ENCODE data around the gene PCDH9. TPM values are rescaled to one million over a fixed set of nuclear protein-coding genes. Genes with fewer than 3 reads are reported as not detected.

The PCDH9 gene
- polyA plus RNA-seq, 3 donors = 0.03 TPM; not detected in 1

DNA sequence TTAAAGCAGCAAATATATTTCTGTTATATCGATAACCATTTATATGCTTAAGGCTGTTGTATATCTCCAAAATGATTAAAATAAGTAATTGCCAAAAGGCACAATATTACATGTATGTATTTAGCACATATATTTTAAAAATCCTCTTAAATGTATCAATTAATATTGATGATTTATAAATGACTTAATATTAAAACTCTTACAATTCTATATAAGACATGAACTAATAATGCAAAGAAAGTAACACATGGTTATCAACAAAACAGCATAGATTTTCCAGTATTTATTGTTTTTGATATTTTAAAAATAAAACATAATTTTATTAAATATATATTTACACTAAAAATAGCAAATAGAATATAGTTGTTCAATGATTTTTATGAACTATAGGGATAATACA is 32.4 kb downstream of the PCDH9 start:
- no peak overlapping the region for H3K4me3 Mint-ChIP-seq
- H3K27me3 Mint-ChIP-seq (ENCODE audit: low read depth in 3 of 3) = no peaks in the 10 kb centered on the region

GRCh38 chr13:67193979-67194378 is 36.2 kb downstream of the PCDH9 start:
- H3K79me2 ChIP-seq (ENCODE audit: insufficient read depth, low read length) = no peaks in the 10 kb centered on the region
- no peaks in the 10 kb centered on the region for H4K20me1 ChIP-seq (ENCODE audit: insufficient read depth, low read length)
- H3K36me3 ChIP-seq (replicated peaks in 1 of 2; ENCODE audit: control insufficient read depth in 1 of 2, insufficient read depth in 2 of 2, low read length in 2 of 2) = no peaks in the 10 kb centered on the region
- intact Hi-C loops (cut with micrococcal nuclease) = no loop called here
- no peak overlapping the region for H3K4me3 ChIP-seq (replicated peaks in 1 of 3; ENCODE audit: low read depth in 2 of 3, low read length in 3 of 3)
- H2AFZ ChIP-seq (ENCODE audit: insufficient read depth, low read depth, low read length, poor library complexity, severe bottlenecking) = no peak overlapping the region
- Mint-ChIP-seq H3K27ac (no peak overlapping the region), H3K4me3 (no peak overlapping the region), H3K4me1 (no peaks in the 10 kb centered on the region), H3K9me3 (peaks cover 0 to 4% (median 2%) of the 10 kb centered on the region in 7 donors), H3K36me3 (no peaks in the 10 kb centered on the region), H3K27me3 (ENCODE audit: low read depth in 3 of 3) (no peaks in the 10 kb centered on the region)
- TF ChIP-seq, protein P1, sequence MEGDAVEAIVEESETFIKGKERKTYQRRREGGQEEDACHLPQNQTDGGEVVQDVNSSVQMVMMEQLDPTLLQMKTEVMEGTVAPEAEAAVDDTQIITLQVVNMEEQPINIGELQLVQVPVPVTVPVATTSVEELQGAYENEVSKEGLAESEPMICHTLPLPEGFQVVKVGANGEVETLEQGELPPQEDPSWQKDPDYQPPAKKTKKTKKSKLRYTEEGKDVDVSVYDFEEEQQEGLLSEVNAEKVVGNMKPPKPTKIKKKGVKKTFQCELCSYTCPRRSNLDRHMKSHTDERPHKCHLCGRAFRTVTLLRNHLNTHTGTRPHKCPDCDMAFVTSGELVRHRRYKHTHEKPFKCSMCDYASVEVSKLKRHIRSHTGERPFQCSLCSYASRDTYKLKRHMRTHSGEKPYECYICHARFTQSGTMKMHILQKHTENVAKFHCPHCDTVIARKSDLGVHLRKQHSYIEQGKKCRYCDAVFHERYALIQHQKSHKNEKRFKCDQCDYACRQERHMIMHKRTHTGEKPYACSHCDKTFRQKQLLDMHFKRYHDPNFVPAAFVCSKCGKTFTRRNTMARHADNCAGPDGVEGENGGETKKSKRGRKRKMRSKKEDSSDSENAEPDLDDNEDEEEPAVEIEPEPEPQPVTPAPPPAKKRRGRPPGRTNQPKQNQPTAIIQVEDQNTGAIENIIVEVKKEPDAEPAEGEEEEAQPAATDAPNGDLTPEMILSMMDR (IDR thresholded peaks at IDR 0.05) = no peak
- no peaks in the 10 kb centered on the region for H3K27me3 ChIP-seq (ENCODE audit: control insufficient read depth in 2 of 2, insufficient read depth in 2 of 2, low read length in 2 of 2)
- H3K4me1 ChIP-seq (ENCODE audit: control insufficient read depth in 1 of 2, insufficient read depth in 2 of 2, low read length in 2 of 2) = no peaks in the 10 kb centered on the region
- no peaks in the 10 kb centered on the region for H3K9me3 ChIP-seq (replicated peaks in 1 of 2; ENCODE audit: control insufficient read depth in 1 of 2, insufficient read depth in 1 of 2, low read length in 2 of 2)
- H3K9ac ChIP-seq (ENCODE audit: insufficient read depth, low read length, poor library complexity, severe bottlenecking) = no peak overlapping the region
- no peak overlapping the region for H3K27ac ChIP-seq (ENCODE audit: low read depth in 1 of 2, low read length in 2 of 2)
- no peak overlapping the region for H3K4me2 ChIP-seq (replicated peaks; ENCODE audit: extremely low read depth, low read length, poor library complexity, severe bottlenecking)
- no peak for DNase-seq

More for the DNA sequence above, 32.4 kb downstream of the PCDH9 start:
- Histone ChIP-seq H3K9me3 (replicated peaks in 1 of 2; ENCODE audit: control insufficient read depth in 1 of 2, insufficient read depth in 1 of 2, low read length in 2 of 2) (no peaks in the 10 kb centered on the region), H3K4me2 (replicated peaks; ENCODE audit: extremely low read depth, low read length, poor library complexity, severe bottlenecking) (no peak overlapping the region), H4K20me1 (ENCODE audit: insufficient read depth, low read length) (no peaks in the 10 kb centered on the region), H3K27me3 (ENCODE audit: control insufficient read depth in 2 of 2, insufficient read depth in 2 of 2, low read length in 2 of 2) (no peaks in the 10 kb centered on the region), H3K4me3 (replicated peaks in 1 of 3; ENCODE audit: low read depth in 2 of 3, low read length in 3 of 3) (no peak overlapping the region), H3K79me2 (ENCODE audit: insufficient read depth, low read length) (no peaks in the 10 kb centered on the region), H3K27ac (ENCODE audit: low read depth in 1 of 2, low read length in 2 of 2) (no peak overlapping the region), H3K9ac (ENCODE audit: insufficient read depth, low read length, poor library complexity, severe bottlenecking) (no peak overlapping the region), H3K36me3 (replicated peaks in 1 of 2; ENCODE audit: control insufficient read depth in 1 of 2, insufficient read depth in 2 of 2, low read length in 2 of 2) (no peaks in the 10 kb centered on the region), H3K4me1 (ENCODE audit: control insufficient read depth in 1 of 2, insufficient read depth in 2 of 2, low read length in 2 of 2) (no peaks in the 10 kb centered on the region), H2AFZ (ENCODE audit: insufficient read depth, low read depth, low read length, poor library complexity, severe bottlenecking) (no peak overlapping the region)
- no peak for DNase-seq
- Mint-ChIP-seq H3K4me1 (no peaks in the 10 kb centered on the region), H3K36me3 (no peaks in the 10 kb centered on the region), H3K27ac (no peak overlapping the region), H3K9me3 (peaks cover 0 to 4% (median 2%) of the 10 kb centered on the region in 7 donors)
- TF ChIP-seq, protein P1 (IDR thresholded peaks at IDR 0.05) = no peak
- no CpG with 5 or more reads among the region's 1 CpG for WGBS (ENCODE audit: insufficient coverage)
- intact Hi-C loops (cut with micrococcal nuclease) = no loop called here
